OCI-LY3 (cell line): Measurements from ENCODE around the gene RNF38.

Source experiments
- H2AFZ ChIP-seq: fragments of 200-600, 300-600 bp; shearing (Covaris generic); 2 replicates; pipeline ENCODE4 v1.6.0; 2014; ENCODE audit warnings: antibody characterized with exemption, low read depth, low read length
- H3K27ac ChIP-seq: fragments of 200-600, 300-600 bp; sonication (generic); 2 replicates; pipeline ENCODE4 v1.5.1; 2014; ENCODE audit warnings: mild to moderate bottlenecking, low read length, moderate library complexity, mixed read lengths
- H3K27me3 ChIP-seq: fragments of 200-600, 300-600 bp; sonication (generic); 2 replicates; pipeline ENCODE4 v1.6.1; 2014; ENCODE audit warnings: low read depth, low read length, mixed read lengths
- H3K36me3 ChIP-seq: fragments of 200-600, 300-600 bp; sonication (generic); replicated peaks from 2 replicates; pipeline ENCODE3; 2014; ENCODE audit warnings: low read depth, low read length, mixed read lengths
- H3K4me1 ChIP-seq: fragments of 300-600, 200-600 bp; sonication (generic); 2 replicates; pipeline ENCODE4 v1.6.1; 2014; ENCODE audit warnings: low read length, mixed read lengths
- H3K4me2 ChIP-seq: fragments of 200-600, 300-600 bp; sonication (generic); 2 replicates; pipeline ENCODE4 v1.6.1; 2014; ENCODE audit warnings: low read length, mixed read lengths
- H3K4me3 ChIP-seq: fragments of 300-600, 200-600 bp; sonication (generic); 2 replicates; pipeline ENCODE4 v1.5.1; 2014; ENCODE audit warnings: antibody characterized with exemption, mild to moderate bottlenecking, low read length, moderate library complexity
- H3K79me2 ChIP-seq: fragments of 300-600, 200-600 bp; shearing (Covaris generic); 2 replicates; pipeline ENCODE4 v1.6.1; 2014; ENCODE audit warnings: mild to moderate bottlenecking, low read length, mixed read lengths
- H3K9ac ChIP-seq: fragments of 300-600, 200-600 bp; shearing (Covaris generic); 2 replicates; pipeline ENCODE4 v1.6.0; 2014; ENCODE audit warnings: mild to moderate bottlenecking, low read length, moderate library complexity
- H3K9me3 ChIP-seq: fragments of 200-600, 300-600 bp; shearing (Covaris generic); 2 replicates; pipeline ENCODE4 v1.6.1; 2014; ENCODE audit warnings: low read length, mixed read lengths; ENCODE audit not compliant: insufficient read depth
- H4K20me1 ChIP-seq: fragments of 200-600, 300-600 bp; sonication (generic); 2 replicates; pipeline ENCODE4 v1.6.1; 2016; ENCODE audit warnings: low read length, mixed read lengths; ENCODE audit not compliant: insufficient read depth
- CTCF ChIP-seq: fragments of 200-600, 300-600 bp; sonication (generic); IDR thresholded peaks from 2 replicates; pipeline ENCODE4 v1.5.1; 2014; ENCODE audit warnings: antibody characterized with exemption, low read length, low read depth
- EZH2phosphoT487 ChIP-seq: fragments of 200-600 bp; shearing (Covaris generic); IDR thresholded peaks from 2 replicates; pipeline ENCODE4 v1.6.1; 2018; ENCODE audit warnings: antibody characterized with exemption, mixed run types, low read depth

The RNF38 gene

GRCh38 chr9:36431078-36431477, 31.0 kb upstream of the RNF38 start:
- Histone ChIP-seq H3K9ac (no peak overlapping the region), H3K79me2 (peaks cover 7% of the 10 kb centered on the region; the same call in 1 of the 2 replicates), H3K27ac (no peak overlapping the region), H3K4me1 (no peaks in the 10 kb centered on the region), H3K36me3 (peaks cover 2% of the 10 kb centered on the region), H3K27me3 (no peaks in the 10 kb centered on the region), H3K9me3 (no peaks in the 10 kb centered on the region), H3K4me2 (no peak overlapping the region), H4K20me1 (peaks cover 10% of the 10 kb centered on the region; the same call in 1 of the 2 replicates), H2AFZ (no peak overlapping the region), H3K4me3 (no peak overlapping the region)
- TF ChIP-seq EZH2phosphoT487 (no peak), CTCF (no peak)

GRCh38 chr9:36426945-36427344, 26.9 kb upstream of the RNF38 start:
- Histone ChIP-seq H2AFZ (no peak overlapping the region), H3K4me2 (no peak overlapping the region), H3K9ac (no peak overlapping the region), H3K79me2 (peaks cover 4% of the 10 kb centered on the region; the same call in 1 of the 2 replicates), H3K9me3 (no peaks in the 10 kb centered on the region), H4K20me1 (peaks cover 13% of the 10 kb centered on the region; the same call in 1 of the 2 replicates), H3K27ac (no peak overlapping the region), H3K36me3 (peaks cover 5% of the 10 kb centered on the region), H3K4me3 (no peak overlapping the region), H3K27me3 (no peaks in the 10 kb centered on the region), H3K4me1 (no peaks in the 10 kb centered on the region)
- TF ChIP-seq EZH2phosphoT487: no peak
- no peak for TF ChIP-seq CTCF

GRCh38 chr9:36426348-36426747, 26.3 kb upstream of the RNF38 start:
- no peak overlapping the region for H3K4me3 ChIP-seq
- no peak overlapping the region for H3K9ac ChIP-seq
- no peaks in the 10 kb centered on the region for H3K27me3 ChIP-seq
- no peak overlapping the region for H2AFZ ChIP-seq
- H4K20me1 ChIP-seq: peaks cover 11% of the 10 kb centered on the region; the same call in 1 of the 2 replicates
- no peak overlapping the region for H3K4me2 ChIP-seq
- H3K27ac ChIP-seq: no peak overlapping the region
- no peaks in the 10 kb centered on the region for H3K4me1 ChIP-seq
- no peaks in the 10 kb centered on the region for H3K9me3 ChIP-seq
- TF ChIP-seq CTCF (no peak), EZH2phosphoT487 (no peak)
- peaks cover 5% of the 10 kb centered on the region for H3K36me3 ChIP-seq
- H3K79me2 ChIP-seq: peaks cover 7% of the 10 kb centered on the region; the same call in 1 of the 2 replicates

- H4K20me1 ChIP-seq: 0 out of 2 replicates have a peak, but pooled peaks cover 3% of the 10 kb centered on the region
- no peaks in the 10 kb centered on the region for H3K27me3 ChIP-seq
- H2AFZ ChIP-seq: no peak overlapping the region
- H3K36me3 ChIP-seq: peaks cover 5% of the 10 kb centered on the region
- no peaks in the 10 kb centered on the region for H3K9me3 ChIP-seq
- no peak overlapping the region for H3K9ac ChIP-seq
- H3K4me3 ChIP-seq: no peak overlapping the region
- peaks cover 7% of the 10 kb centered on the region; the same call in 1 of the 2 replicates for H3K79me2 ChIP-seq
- no peak overlapping the region for H3K4me2 ChIP-seq
- TF ChIP-seq EZH2phosphoT487 (no peak), CTCF (no peak)
- H3K27ac ChIP-seq: no peak overlapping the region
- H3K4me1 ChIP-seq: no peaks in the 10 kb centered on the region
Measured at GRCh38 chr9:36424289-36425055, 24.4 kb upstream of the RNF38 start.
